Naive thymus-derived CD8-positive, alpha-beta T cell (primary cell): Measurements from ENCODE around the gene IRF2BP1. TPM values are rescaled to one million over a fixed set of nuclear protein-coding genes. Genes with fewer than 3 reads are reported as not detected.
A peak's percentile ranks its signal among the peaks of the same experiment; 100 is the strongest.

Experiments
- ATAC-seq, 2 donors: fragments of 150-1000 bp; cut with Tn5 transposase in 1 of 2; sonication (Bioruptor Pico), chemical (Tn5 transposase) in 1 of 2; 1 replicate in 1 of 2; 2 replicates in 1 of 2; pipeline ENCODE4 v1.10.0; 2021; ENCODE audit warnings: mild to moderate bottlenecking in 2 of 2, moderate library complexity in 2 of 2
- POLR2A ChIA-PET: fragments of 350-600 bp; sonication (Branson Sonifier 250); formaldehyde crosslinking; loops from one replicate; lab custom pipeline; 2021; ENCODE audit warnings: antibody characterized with exemption; lab: Charles Lee
- DNase-seq, 10 donors: peaks; one replicate each; pipeline versions ENCODE4 v3.0.0 to v3.0.0-alpha.2; 2020 to 2022
- H3K27ac Mint-ChIP-seq, 10 donors: one replicate each; pipeline ENCODE4 v1.8.0; 2020 to 2022; ENCODE audit warnings: mild to moderate bottlenecking in 10 of 10, mixed read lengths in 10 of 10, moderate library complexity in 4 of 10, inconsistent platforms in 1 of 10
- H3K27me3 Mint-ChIP-seq, 5 donors: one replicate each; pipeline ENCODE4 v1.8.0; 2021 to 2022; ENCODE audit warnings: mixed read lengths in 5 of 5
- H3K36me3 Mint-ChIP-seq, 3 donors: one replicate each; pipeline ENCODE4 v1.8.0; 2020 to 2022; ENCODE audit warnings: mixed read lengths in 3 of 3, mild to moderate bottlenecking in 2 of 3, inconsistent platforms in 1 of 3
- H3K4me1 Mint-ChIP-seq, 4 donors: one replicate each; pipeline ENCODE4 v1.8.0; 2021 to 2022; ENCODE audit warnings: mixed read lengths in 4 of 4
- H3K4me3 Mint-ChIP-seq, 10 donors: one replicate each; pipeline ENCODE4 v1.8.0; 2020 to 2022; ENCODE audit warnings: mild to moderate bottlenecking in 10 of 10, mixed read lengths in 10 of 10, moderate library complexity in 6 of 10, inconsistent platforms in 1 of 10
- H3K9me3 Mint-ChIP-seq, 9 donors: one replicate each; pipeline ENCODE4 v1.8.0; 2020 to 2022; ENCODE audit warnings: mixed read lengths in 9 of 9, mild to moderate bottlenecking in 3 of 9, inconsistent platforms in 1 of 9, moderate library complexity in 1 of 9
- polyA plus RNA-seq, 3 donors: library from polyadenylated mRNA; unstranded; fragments of 300-500 nt; fragmentation: Illumina TruSeq; gene quantifications; one replicate each; pipeline ENCODE4 v1.2.3, GENCODE V29; 2021
- total RNA-seq, 8 experiments: library from RNA in 2 of 8; stranded (reverse) in 2 of 8; gene quantifications; one replicate each; pipeline ENCODE4 v1.2.3 and lab custom pipeline; 2021 to 2026

Gene IRF2BP1
- total and polyA plus RNA-seq, 5 experiments from 2014 or later, result 7.0 to 33.8 (median 9.1) TPM

- Mint-ChIP-seq H3K27me3 (peaks cover 5 to 24% (median 20%) of the 10 kb centered on the region in 5 donors), H3K4me1 (peaks cover 13 to 34% (median 33%) of the 10 kb centered on the region in 4 donors), H3K27ac (peak within 1 kb of the TSS; percentile 78 to 99 (median 96)), H3K9me3 (no peaks in the 10 kb centered on the region), H3K36me3 (peaks cover 0 to 10% (median under 1%) of the 10 kb centered on the region in 3 donors), H3K4me3 (peak within 1 kb of the TSS; percentile 89 to 100 (median 96))
- ATAC-seq (peak in 1 of 2 donors; percentile 13), DNase-seq (peak in 7 of 10 donors; percentile 40 to 58 (median 47))
- POLR2A ChIA-PET, result interaction anchor here (0.6 to 2.9 kb wide), 10 partner anchors 14 to 395 kb away, joined by 3 to 33 read pairs (median 6); partner anchors contain the start of genes IRF2BP1, MYPOP and SIX5
Observed at GRCh38 chr19:45863840-45864628, 21.9 kb downstream of the IRF2BP1 start, which contains the start of gene FOXA3. Gene FOXA3 (plus strand): TSS chr19:45864326. CDS start chr19:45864457, 131 bp downstream.

- Mint-ChIP-seq H3K9me3 (no peaks in the 10 kb centered on the region), H3K27ac (peak overlapping the region; percentile 78 to 99 (median 96))
- POLR2A ChIA-PET, result interaction anchor here (0.6 to 2.9 kb wide), 9 partner anchors 13 to 394 kb away, joined by 3 to 33 read pairs (median 6); partner anchors contain the start of genes IRF2BP1, MYPOP and SIX5
Observed at GRCh38 chr19:45863335-45863839, 22.6 kb downstream of the IRF2BP1 start.

GRCh38 chr19:45862564-45863334 is 23.2 kb downstream of the IRF2BP1 start, which contains the start of gene SYMPK:
Gene SYMPK (minus strand): TSS chr19:45863147. CDS start chr19:45854495, 8,652 bp downstream.
- H3K4me3 Mint-ChIP-seq, result peak within 1 kb of the TSS; percentile 89 to 100 (median 96)
- DNase-seq, result peak; percentile 94 to 99 (median 98)

More at GRCh38 chr19:45863335-45863839, 22.6 kb downstream of the IRF2BP1 start:
- H3K36me3 Mint-ChIP-seq, result peaks cover 0 to 16% (median 5%) of the 10 kb centered on the region in 3 donors
- H3K4me1 Mint-ChIP-seq, result peaks cover 13 to 38% (median 33%) of the 10 kb centered on the region in 4 donors
- peak overlapping the region; percentile 89 to 100 (median 96) for H3K4me3 Mint-ChIP-seq
- no peak for ATAC-seq
- DNase-seq, result no peak
- peaks cover 5 to 24% (median 20%) of the 10 kb centered on the region in 5 donors for H3K27me3 Mint-ChIP-seq

GRCh38 chr19:45862271-45862563 is 23.7 kb downstream of the IRF2BP1 start:
- peaks cover 5 to 24% (median 20%) of the 10 kb centered on the region in 5 donors for H3K27me3 Mint-ChIP-seq
- H3K4me1 Mint-ChIP-seq, result peaks cover 17 to 43% (median 38%) of the 10 kb centered on the region in 4 donors
- H3K36me3 Mint-ChIP-seq, result peaks cover 0 to 25% (median 5%) of the 10 kb centered on the region in 3 donors
- ATAC-seq, result no peak
- POLR2A ChIA-PET, result interaction anchor here (1.4 to 2.9 kb wide), 2 partner anchors 23 to 93 kb away, joined by 10 to 33 read pairs; partner anchors contain the start of genes IRF2BP1 and SIX5
- DNase-seq, result no peak
- H3K27ac Mint-ChIP-seq, result peak overlapping the region; percentile 78 to 99 (median 96)
- no peaks in the 10 kb centered on the region for H3K9me3 Mint-ChIP-seq
- peak overlapping the region; percentile 89 to 100 (median 96) for H3K4me3 Mint-ChIP-seq

More at GRCh38 chr19:45862564-45863334, 23.2 kb downstream of the IRF2BP1 start, which contains the start of gene SYMPK:
- peaks cover 5 to 24% (median 20%) of the 10 kb centered on the region in 5 donors for H3K27me3 Mint-ChIP-seq
- peaks cover 0 to 23% (median 5%) of the 10 kb centered on the region in 3 donors for H3K36me3 Mint-ChIP-seq
- H3K4me1 Mint-ChIP-seq, result peaks cover 17 to 43% (median 38%) of the 10 kb centered on the region in 4 donors
- ATAC-seq, result peak; percentile 94 to 98
- POLR2A ChIA-PET, result interaction anchor here (0.7 to 2.9 kb wide), 8 partner anchors 13 to 394 kb away, joined by 3 to 33 read pairs (median 6); partner anchors contain the start of genes IRF2BP1, MYPOP and SIX5
- no peaks in the 10 kb centered on the region for H3K9me3 Mint-ChIP-seq
- peak within 1 kb of the TSS; percentile 78 to 99 (median 96) for H3K27ac Mint-ChIP-seq

- DNase-seq (no peak), ATAC-seq (no peak)
- Mint-ChIP-seq H3K9me3 (no peaks in the 10 kb centered on the region), H3K36me3 (peaks cover 0 to 42% (median 5%) of the 10 kb centered on the region in 3 donors), H3K27ac (peak overlapping the region in 6 of 10 donors; percentile 18 to 80 (median 52)), H3K4me3 (peak overlapping the region in 7 of 10 donors; percentile 19 to 95 (median 47)), H3K27me3 (peaks cover 5 to 24% (median 17%) of the 10 kb centered on the region in 5 donors), H3K4me1 (peaks cover 17 to 43% (median 40%) of the 10 kb centered on the region in 4 donors)
- POLR2A ChIA-PET, result interaction anchor here (0.6 to 1.0 kb wide), 2 partner anchors 42 to 55 kb away, joined by 3 to 5 read pairs; no protein-coding TSS in a partner anchor
Observed at GRCh38 chr19:45860359-45861259, 25.3 kb downstream of the IRF2BP1 start.

- Mint-ChIP-seq H3K4me3 (no peak overlapping the region), H3K27me3 (no peaks in the 10 kb centered on the region), H3K4me1 (peaks cover 7 to 21% (median 13%) of the 10 kb centered on the region in 4 donors), H3K27ac (no peak overlapping the region), H3K36me3 (peaks cover 6 to 90% (median 11%) of the 10 kb centered on the region in 3 donors), H3K9me3 (no peaks in the 10 kb centered on the region)
- no peak for DNase-seq
- ATAC-seq, result no peak
- POLR2A ChIA-PET, result no interaction called here
Observed at GRCh38 chr19:45854167-45854778, 31.7 kb downstream of the IRF2BP1 start.

- Mint-ChIP-seq H3K36me3 (peaks cover 6 to 85% (median 9%) of the 10 kb centered on the region in 3 donors), H3K4me3 (no peak overlapping the region), H3K27me3 (no peaks in the 10 kb centered on the region), H3K4me1 (peaks cover 4 to 13% (median 9%) of the 10 kb centered on the region in 4 donors), H3K9me3 (no peaks in the 10 kb centered on the region), H3K27ac (peak overlapping the region in 1 of 10 donors; percentile 17)
- no peak for DNase-seq
- POLR2A ChIA-PET, result interaction anchor here (1.0 kb wide), 2 partner anchors 39 to 95 kb away, joined by 3 read pairs; no protein-coding TSS in a partner anchor
- no peak for ATAC-seq
Observed at GRCh38 chr19:45852983-45853382, 33.0 kb downstream of the IRF2BP1 start.

GRCh38 chr19:45852145-45852750 is 33.7 kb downstream of the IRF2BP1 start:
- peak overlapping the region in 3 of 10 donors; percentile 18 to 49 (median 25) for H3K27ac Mint-ChIP-seq
- ATAC-seq, result no peak
- no peak overlapping the region for H3K4me3 Mint-ChIP-seq
- H3K4me1 Mint-ChIP-seq, result peaks cover 4 to 12% (median 10%) of the 10 kb centered on the region in 4 donors
- H3K27me3 Mint-ChIP-seq, result no peaks in the 10 kb centered on the region
- H3K36me3 Mint-ChIP-seq, result peaks cover 6 to 87% (median 13%) of the 10 kb centered on the region in 3 donors
- DNase-seq, result no peak
- POLR2A ChIA-PET, result interaction anchor here (1.0 kb wide), 1 partner anchor 96 kb away, joined by 3 read pairs; no protein-coding TSS in a partner anchor
- no peaks in the 10 kb centered on the region for H3K9me3 Mint-ChIP-seq

GRCh38 chr19:45848922-45849321 is 37.0 kb downstream of the IRF2BP1 start:
- no peak overlapping the region for H3K27ac Mint-ChIP-seq
- POLR2A ChIA-PET, result no interaction called here

GRCh38 chr19:45847663-45848062 is 38.3 kb downstream of the IRF2BP1 start:
- Mint-ChIP-seq H3K4me1 (peaks cover 0 to 10% (median 6%) of the 10 kb centered on the region in 4 donors), H3K27me3 (no peaks in the 10 kb centered on the region), H3K36me3 (peaks cover 10 to 89% (median 30%) of the 10 kb centered on the region in 3 donors), H3K9me3 (no peaks in the 10 kb centered on the region), H3K4me3 (no peak overlapping the region), H3K27ac (no peak overlapping the region)
- DNase-seq (no peak), ATAC-seq (no peak)
- POLR2A ChIA-PET, result no interaction called here

More at GRCh38 chr19:45848922-45849321, 37.0 kb downstream of the IRF2BP1 start:
- H3K36me3 Mint-ChIP-seq, result peaks cover 10 to 87% (median 28%) of the 10 kb centered on the region in 3 donors
- H3K4me1 Mint-ChIP-seq, result peaks cover 0 to 12% (median 9%) of the 10 kb centered on the region in 4 donors
- no peak for DNase-seq
- ATAC-seq, result no peak
- H3K9me3 Mint-ChIP-seq, result no peaks in the 10 kb centered on the region
- no peak overlapping the region for H3K4me3 Mint-ChIP-seq
- H3K27me3 Mint-ChIP-seq, result no peaks in the 10 kb centered on the region
